K562 (cell line): ENCODE results near the gene TMEM131L. TPM values are rescaled to one million over a fixed set of nuclear protein-coding genes. Genes with fewer than 3 reads are reported as not detected.

Experiments used
- ATF3 ChIP-seq, 2 experiments: fragments of 450-650 bp in 1 of 2; sonication (generic) in 1 of 2; formaldehyde crosslinking in 1 of 2; IDR thresholded peaks in 1 of 2; conservative IDR thresholded peaks in 1 of 2; 2 replicates each; pipeline versions ENCODE4 v1.6.1 to v1.8.1; 2016 to 2023; ENCODE audit warnings: mild to moderate bottlenecking in 2 of 2, moderate library complexity in 2 of 2, inconsistent platforms in 1 of 2, missing genetic modification reagents in 1 of 2
- BACH1 ChIP-seq: fragments of 200-800 bp; sonication (Bioruptor generic); IDR thresholded peaks from 2 replicates; pipeline ENCODE4 v1.6.1; 2016; ENCODE audit warnings: missing genetic modification characterization, missing compliant biosample characterization
- BCLAF1 ChIP-seq, 2 experiments: fragments of 450-650 bp in 1 of 2; IDR thresholded peaks; 2 replicates each; pipeline ENCODE4 v1.6.1; 2011 to 2017; ENCODE audit warnings: low read depth in 2 of 2, antibody characterized with exemption in 1 of 2, borderline replicate concordance in 1 of 2, low read length in 1 of 2, mild to moderate bottlenecking in 1 of 2, mixed read lengths in 1 of 2; ENCODE audit not compliant: control insufficient read depth in 1 of 2
- CUX1 ChIP-seq: fragments of 200-800 bp; sonication (Bioruptor generic); IDR thresholded peaks from 2 replicates; pipeline ENCODE4 v1.6.1; 2016; ENCODE audit warnings: missing genetic modification characterization, missing compliant biosample characterization
- DACH1 ChIP-seq: fragments of 450-650 bp; IDR thresholded peaks from 2 replicates; pipeline ENCODE4 v1.6.1; 2018; ENCODE audit not compliant: partially characterized antibody
- ETV1 ChIP-seq: fragments of 450-650 bp; conservative IDR thresholded peaks from 2 replicates; pipeline ENCODE4 v1.6.1; 2016; ENCODE audit warnings: missing genetic modification characterization, control low read depth, low read depth, missing compliant biosample characterization
- FOXA3 ChIP-seq, 2 experiments: fragments of 450-650 bp in 1 of 2; sonication (generic) in 1 of 2; formaldehyde crosslinking; IDR thresholded peaks in 1 of 2; conservative IDR thresholded peaks in 1 of 2; 2 replicates each; pipeline versions ENCODE4 v1.4.0 to v1.8.0; 2020 to 2022; ENCODE audit warnings: mild to moderate bottlenecking in 2 of 2, missing genetic modification reagents in 1 of 2
- RAD51 ChIP-seq: fragments of 450-650 bp; IDR thresholded peaks from 2 replicates; pipeline ENCODE4 v1.7.1; 2016; ENCODE audit warnings: low read depth, mild to moderate bottlenecking, borderline replicate concordance
- TEAD1 ChIP-seq, 2 experiments: fragments of 450-650 bp in 1 of 2; sonication (generic) in 1 of 2; formaldehyde crosslinking; IDR thresholded peaks; 2 replicates each; pipeline versions ENCODE4 v1.4.0 to v1.8.0; 2020 to 2022; ENCODE audit warnings: mild to moderate bottlenecking in 2 of 2, missing genetic modification reagents in 1 of 2
- ZNF280A ChIP-seq: fragments of 450-650 bp; IDR thresholded peaks from 2 replicates; pipeline ENCODE4 v1.6.1; 2018; ENCODE audit warnings: mild to moderate bottlenecking, low read depth; ENCODE audit not compliant: partially characterized antibody
- polyA plus RNA-seq, 8 experiments: library from polyadenylated mRNA; depleted of rRNA in 4 of 8; stranded (reverse) in 5 of 8; unstranded in 3 of 8; fragments of >200 nt; fragmentation: Nextera tagmentation in 2 of 8; fragmentation: Illumina TruSeq in 1 of 8; extraction: Ambion mirVana in 2 of 8; extraction: Trizol in 1 of 8; gene quantifications; 2 replicates each; pipeline versions ENCODE4 v1.2.1 to v1.2.3, GENCODE V29; 2011 to 2014; ENCODE audit warnings: inconsistent platforms in 1 of 8, missing spikeins in 1 of 8
- total RNA-seq, 7 experiments: library from RNA; depleted of rRNA in 6 of 7; stranded (reverse); fragments of >200 nt in 6 of 7; fragmentation: Illumina TruSeq in 2 of 7; extraction: Trizol in 2 of 7; gene quantifications; 2 replicates each; pipeline versions ENCODE4 v1.2.1 to v1.2.3, GENCODE V29; 2011 to 2021; ENCODE audit warnings: low replicate concordance in 1 of 7

TMEM131L gene
- total and polyA plus RNA-seq, 9 of the 15 experiments (the other 6 are each of a cell fraction or from before 2014, with no cell fraction given): 1.2 to 20.8 (median 12.9) TPM

GRCh38 chr4:153465615-153466080, 512 bp upstream of the TMEM131L start (continued):
- TF ChIP-seq BCLAF1 (IDR thresholded peaks at IDR 0.05; ENCODE audit: borderline replicate concordance in 1 of 2, control insufficient read depth in 1 of 2, low read depth in 2 of 2, low read length in 1 of 2) (no peak), DACH1 (no peak), ATF3 (IDR thresholded peaks at IDR 0.05) (no peak), ATF3 (CRISPR knock-in tag; conservative IDR thresholded peaks at IDR 0.05) (0 out of 2 replicates have a peak, but pooled peaks have one; percentile 6), ETV1 (tag) (0 out of 2 replicates have a peak, but pooled peaks have one; percentile 19), FOXA3 (CRISPR knock-in tag; conservative IDR thresholded peaks at IDR 0.05 in 1 of 2, IDR thresholded peaks at IDR 0.05 in 1 of 2) (peak in 1 of 2 experiments; percentile 21; a peak in 1 of 4 replicates), BACH1 (tag) (0 out of 2 replicates have a peak, but pooled peaks have one; percentile 32), TEAD1 (CRISPR knock-in tag; IDR thresholded peaks at IDR 0.05) (peak in 1 of 2 experiments; percentile 76; a peak in 1 of 4 replicates), RAD51 (no peak), CUX1 (CRISPR knock-in tag) (no peak), ZNF280A (no peak)
